ENCODE measurements around the gene MSANTD3. TPM values are rescaled to one million over a fixed set of nuclear protein-coding genes. Genes with fewer than 3 reads are reported as not detected.

Gene MSANTD3
- total and polyA plus RNA-seq, 2 donors from 2014 or later: 14.3 to 16.7 TPM

- no peak overlapping the region for H3K9ac ChIP-seq (ENCODE audit: low read length in 3 of 3)
- no peak overlapping the region for H3K27ac ChIP-seq (ENCODE audit: low read depth in 2 of 2, low read length in 2 of 2)
- TF ChIP-seq CTCF (IDR thresholded peaks at IDR 0.05; ENCODE audit: borderline replicate concordance, extremely low read depth, insufficient read depth): no peak
- H3K9me3 ChIP-seq (ENCODE audit: control insufficient read depth in 2 of 3, insufficient read depth in 1 of 3, low read length in 3 of 3): no peaks in the 10 kb centered on the region
- no peaks in the 10 kb centered on the region for H3K27me3 ChIP-seq (ENCODE audit: control insufficient read depth, insufficient read depth, low read length)
- H3K36me3 ChIP-seq (ENCODE audit: control insufficient read depth in 2 of 3, insufficient read depth in 3 of 3, low read length in 3 of 3): no peaks in the 10 kb centered on the region
- intact Hi-C loops (cut with DNase I): no loop called here
- no peak overlapping the region for H3K4me3 ChIP-seq (ENCODE audit: low read length in 3 of 3)
- no peaks in the 10 kb centered on the region for H3K4me1 ChIP-seq (ENCODE audit: control insufficient read depth in 2 of 3, insufficient read depth in 2 of 3, low read depth in 1 of 3, low read length in 3 of 3)
- no peak for FAIRE-seq
- DNase-seq: no peak
Measured at GRCh38 chr9:100394032-100394695, 32.8 kb upstream of the MSANTD3 start.

GRCh38 chr9:100394816-100395215 lies 32.1 kb upstream of the MSANTD3 start:
- Histone ChIP-seq H3K27ac (ENCODE audit: low read depth in 2 of 2, low read length in 2 of 2) (no peak overlapping the region), H3K27me3 (ENCODE audit: control insufficient read depth, insufficient read depth, low read length) (no peaks in the 10 kb centered on the region), H3K9me3 (ENCODE audit: control insufficient read depth in 2 of 3, insufficient read depth in 1 of 3, low read length in 3 of 3) (no peaks in the 10 kb centered on the region), H3K4me3 (ENCODE audit: low read length in 3 of 3) (no peak overlapping the region), H3K36me3 (ENCODE audit: control insufficient read depth in 2 of 3, insufficient read depth in 3 of 3, low read length in 3 of 3) (no peaks in the 10 kb centered on the region), H3K9ac (ENCODE audit: low read length in 3 of 3) (no peak overlapping the region), H3K4me1 (ENCODE audit: control insufficient read depth in 2 of 3, insufficient read depth in 2 of 3, low read depth in 1 of 3, low read length in 3 of 3) (no peaks in the 10 kb centered on the region)
- intact Hi-C loops (cut with DNase I): no loop called here
- FAIRE-seq (no peak), DNase-seq (no peak)
- no peak for TF ChIP-seq CTCF (IDR thresholded peaks at IDR 0.05; ENCODE audit: borderline replicate concordance, extremely low read depth, insufficient read depth)

- TF ChIP-seq CTCF (IDR thresholded peaks at IDR 0.05; ENCODE audit: borderline replicate concordance, extremely low read depth, insufficient read depth): no peak
- Histone ChIP-seq H3K27me3 (ENCODE audit: control insufficient read depth, insufficient read depth, low read length) (no peaks in the 10 kb centered on the region), H3K4me1 (ENCODE audit: control insufficient read depth in 2 of 3, insufficient read depth in 2 of 3, low read depth in 1 of 3, low read length in 3 of 3) (no peaks in the 10 kb centered on the region), H3K4me3 (ENCODE audit: low read length in 3 of 3) (no peak overlapping the region), H3K36me3 (ENCODE audit: control insufficient read depth in 2 of 3, insufficient read depth in 3 of 3, low read length in 3 of 3) (no peaks in the 10 kb centered on the region), H3K9me3 (ENCODE audit: control insufficient read depth in 2 of 3, insufficient read depth in 1 of 3, low read length in 3 of 3) (no peaks in the 10 kb centered on the region), H3K27ac (ENCODE audit: low read depth in 2 of 2, low read length in 2 of 2) (no peak overlapping the region), H3K9ac (ENCODE audit: low read length in 3 of 3) (no peak overlapping the region)
- DNase-seq (no peak), FAIRE-seq (no peak)
- intact Hi-C loops (cut with DNase I): no loop called here
Measured at GRCh38 chr9:100396769-100397168, 30.2 kb upstream of the MSANTD3 start.

All from kidney (tissue), 14 donors.